Mucosa of descending colon (tissue), 3 donors: ENCODE measurements around the gene EYA4. TPM values are rescaled to one million over a fixed set of nuclear protein-coding genes. Genes with fewer than 3 reads are reported as not detected.

Source experiments
- ATAC-seq: fragments of 200-7000 bp; cut with Tn5 transposase; one replicate; pipeline ENCODE4 v1.9.1; 2020; ENCODE audit warnings: mild to moderate bottlenecking, moderate library complexity
- DNase-seq, 3 donors: peaks; one replicate each; pipeline ENCODE4 v3.0.0-alpha.2; 2020
- H3K36me3 ChIP-seq: fragments of 200-600 bp; one replicate; pipeline ENCODE4 v1.8.0; 2021; ENCODE audit warnings: low read depth, mild to moderate bottlenecking
- H3K4me1 ChIP-seq: fragments of 200-600 bp; one replicate; pipeline ENCODE4 v1.8.0; 2021; ENCODE audit warnings: low read depth, mild to moderate bottlenecking
- H3K4me3 ChIP-seq: fragments of 200-600 bp; one replicate; pipeline ENCODE4 v1.8.0; 2021; ENCODE audit warnings: mild to moderate bottlenecking
- H3K9me3 ChIP-seq: fragments of 200-600 bp; one replicate; pipeline ENCODE4 v1.8.0; 2021; ENCODE audit warnings: mild to moderate bottlenecking
- CTCF ChIP-seq: fragments of 200-600 bp; IDR thresholded peaks from one replicate; pipeline ENCODE4 v1.8.0; 2022; ENCODE audit warnings: antibody characterized with exemption, mild to moderate bottlenecking
- intact Hi-C, 2 donors: fragments of 100-400 bp; cut with DNase I in 1 of 2; cut with micrococcal nuclease in 1 of 2; formaldehyde crosslinking; loops; one replicate each; pipeline versions ENCODE4 v1.11.0 to v1.11.1; 2022; cut with DNase I, micrococcal nuclease
- total RNA-seq, 3 donors: library from RNA; stranded (reverse); fragmentation: NEBNext Ultra II Directional in 2 of 3; extraction: Animal tissue kit (Norgen Biotek cat#: 25700) in 2 of 3; gene quantifications; one replicate each; pipeline versions ENCODE4 v1.2.1 to v1.2.4, GENCODE V29; 2021 to 2023
- donor health status: DM: no; HTN: no; CAD: no; lungs with moderate emphysema.
- donor health status: DM: no; HTN: no; CAD: no.
- donor health status: DM: no; HTN: yes; CAD: no.

EYA4 gene
- total RNA-seq, 3 donors from 2014 or later = 0.41 to 0.66 TPM; not detected in 1

- no peaks in the 10 kb centered on the region for H3K9me3 ChIP-seq
- no peaks in the 10 kb centered on the region for H3K36me3 ChIP-seq
- H3K4me3 ChIP-seq = no peak overlapping the region
- H3K4me1 ChIP-seq = no peaks in the 10 kb centered on the region
- DNase-seq (no peak), ATAC-seq (no peak)
- TF ChIP-seq CTCF = no peak
- intact Hi-C loops = no loop called here
Measured at GRCh38 chr6:133251688-133252087, 10.5 kb downstream of the EYA4 start.

GRCh38 chr6:133254552-133255228 lies 13.5 kb downstream of the EYA4 start:
- Histone ChIP-seq H3K36me3 (no peaks in the 10 kb centered on the region), H3K4me3 (no peak overlapping the region), H3K4me1 (no peaks in the 10 kb centered on the region), H3K9me3 (no peaks in the 10 kb centered on the region)
- no peak for DNase-seq
- no peak for ATAC-seq
- TF ChIP-seq CTCF = no peak
- intact Hi-C loops = no loop called here

DNA sequence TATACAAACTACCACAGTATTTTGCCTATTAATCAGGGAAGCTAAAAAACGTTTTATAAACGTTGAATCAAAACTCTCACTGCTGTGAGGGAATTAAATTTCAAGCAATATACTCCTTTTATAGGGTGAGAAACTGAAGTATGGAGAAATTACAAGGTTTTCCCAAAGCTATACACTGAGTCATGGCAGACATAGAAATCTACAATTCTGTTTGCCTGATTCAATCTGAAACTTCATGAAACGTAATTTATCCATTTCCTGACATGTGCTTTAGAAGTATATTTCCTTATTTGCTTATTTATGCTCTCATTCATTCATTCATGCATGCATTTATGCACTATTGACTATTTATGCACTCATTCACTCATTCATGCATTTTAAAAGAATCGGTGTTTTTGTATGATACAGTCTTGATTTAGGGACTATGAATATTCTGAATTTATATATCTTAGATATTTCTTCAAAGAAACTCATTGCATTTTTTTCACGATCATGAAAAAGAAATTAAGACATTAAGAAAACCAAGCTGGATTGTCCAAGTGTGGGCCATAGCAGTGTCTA lies 16.5 kb downstream of the EYA4 start:
- intact Hi-C loops = no loop called here
- Histone ChIP-seq H3K4me1 (no peaks in the 10 kb centered on the region), H3K4me3 (no peak overlapping the region), H3K9me3 (no peaks in the 10 kb centered on the region), H3K36me3 (no peaks in the 10 kb centered on the region)
- DNase-seq (no peak), ATAC-seq (no peak)
- no peak for TF ChIP-seq CTCF

GRCh38 chr6:133259561-133259960 lies 18.4 kb downstream of the EYA4 start:
- no peaks in the 10 kb centered on the region for H3K9me3 ChIP-seq
- intact Hi-C loops = no loop called here
- TF ChIP-seq CTCF = no peak
- DNase-seq (no peak), ATAC-seq (peak; percentile 45)
- no peaks in the 10 kb centered on the region for H3K4me1 ChIP-seq
- no peak overlapping the region for H3K4me3 ChIP-seq
- no peaks in the 10 kb centered on the region for H3K36me3 ChIP-seq

- no peaks in the 10 kb centered on the region for H3K9me3 ChIP-seq
- ATAC-seq (no peak), DNase-seq (no peak)
- intact Hi-C loops = no loop called here
- no peak overlapping the region for H3K4me3 ChIP-seq
- no peaks in the 10 kb centered on the region for H3K4me1 ChIP-seq
- no peaks in the 10 kb centered on the region for H3K36me3 ChIP-seq
- no peak for TF ChIP-seq CTCF
Measured at GRCh38 chr6:133262804-133263203, 21.6 kb downstream of the EYA4 start.
